Heart left ventricle (tissue), 16 donors: ENCODE data around the gene SORCS2. TPM values are rescaled to one million over a fixed set of nuclear protein-coding genes. Genes with fewer than 3 reads are reported as not detected.

Source experiments
- ATAC-seq, 4 donors: fragments of 200-7000 bp; cut with Tn5 transposase; one replicate each; pipeline ENCODE4 v1.9.1; 2020 to 2022; ENCODE audit warnings: moderate library complexity in 4 of 4, mild to moderate bottlenecking in 3 of 4, moderate number of reproducible peaks in 1 of 4
- DNase-seq, 5 donors: peaks; one replicate each; pipeline ENCODE4 v3.0.0-alpha.2; 2020
- H3K27ac ChIP-seq, 12 donors: fragments of 200-600 bp; sonication (generic) in 4 of 12; one replicate each; pipeline versions ENCODE4 v1.5.0 to v1.8.0; 2016 to 2022; ENCODE audit warnings: mild to moderate bottlenecking in 2 of 12
- H3K27me3 ChIP-seq, 9 donors: fragments of 200-600 bp; sonication (generic) in 2 of 9; one replicate each; pipeline versions ENCODE4 v1.5.1 to v1.8.0; 2016 to 2022; ENCODE audit warnings: mild to moderate bottlenecking in 3 of 9
- H3K36me3 ChIP-seq, 9 donors: fragments of 200-600 bp; sonication (generic) in 2 of 9; one replicate each; pipeline versions ENCODE4 v1.5.0 to v1.8.0; 2018 to 2022; ENCODE audit warnings: mild to moderate bottlenecking in 2 of 9
- H3K4me1 ChIP-seq, 12 donors: fragments of 200-600 bp; sonication (generic) in 4 of 12; one replicate each; pipeline versions ENCODE4 v1.5.0 to v1.8.0; 2016 to 2022; ENCODE audit warnings: mild to moderate bottlenecking in 3 of 12
- H3K4me3 ChIP-seq, 12 donors: fragments of 200-600 bp; sonication (generic) in 4 of 12; one replicate each; pipeline versions ENCODE4 v1.5.0 to v1.8.0; 2017 to 2022; ENCODE audit warnings: mild to moderate bottlenecking in 9 of 12, moderate library complexity in 4 of 12
- H3K9me3 ChIP-seq, 12 donors: fragments of 200-600 bp; sonication (generic) in 4 of 12; one replicate each; pipeline versions ENCODE4 v1.5.0 to v1.8.0; 2016 to 2022; ENCODE audit warnings: mild to moderate bottlenecking in 1 of 12
- CTCF ChIP-seq, 12 donors: fragments of 200-600 bp; sonication (generic) in 4 of 12; IDR thresholded peaks; one replicate each; pipeline versions ENCODE4 v1.5.0 to v1.8.0; 2018 to 2022; ENCODE audit warnings: antibody characterized with exemption in 12 of 12, mild to moderate bottlenecking in 5 of 12
- POLR2A ChIP-seq, 2 donors: fragments of 450-650 bp; IDR thresholded peaks; one replicate each; pipeline ENCODE4 v1.6.1; 2017; ENCODE audit warnings: antibody characterized with exemption in 2 of 2, mild to moderate bottlenecking in 2 of 2, moderate library complexity in 2 of 2
- WGBS, 4 donors: extraction: QIAGEN DNeasy Blood & Tissue Kit in 2 of 4; methylation state at CpG; one replicate each; pipeline versions ENCODE4 v1.1.5 to v1.1.7; 2013 to 2018; 5-methylcytosine and 5-hydroxymethylcytosine counted together
- intact Hi-C, 10 donors: fragments of 100-400 bp; cut with DNase I; formaldehyde crosslinking; loops; one replicate each; pipeline versions ENCODE4 v1.11.1 to v1.14.2; 2022
- polyA plus RNA-seq, 2 donors: library from polyadenylated mRNA; stranded (reverse); fragments of 200-250 nt; gene quantifications; one replicate each; pipeline ENCODE4 v1.2.3, GENCODE V29; 2013
- total RNA-seq, 9 donors: library from RNA; depleted of rRNA in 2 of 9; stranded (reverse); fragments of >200 nt in 2 of 9; fragmentation: NEBNext Ultra II Directional in 3 of 9; extraction: Animal tissue kit (Norgen Biotek cat#: 25700) in 3 of 9; gene quantifications; one replicate each; pipeline versions ENCODE4 v1.1.0 to v1.2.4, GENCODE V29; 2016 to 2023
- donor health status: ischemic (EF 13 %, LVEDD 7.1; RV severe dilation, severe dysfunction).
- donor health status: healthy with polysubstance abuse.
- donor health status: DM: no; HTN: yes; CAD: no.
- donor health status: DM: no; HTN: no; CAD: no.
- donor health status: ischemic (EF 25% LVEDD 6.9; RV normal size, moderate dysfunction).
- donor health status: ischemic (EF 25% LVEDD 5.7; RV mildly dilated, moderate dysfunction).
- donor health status: healthy.
- donor health status: DM: yes; HTN: yes; CAD: no.
- donor health status: ischemic (EF 35%, LVEDD 5.7; RV mildly dilated, moderate dysfunction).
- donor health status: nonischemic (EF 11% LVEDD 7.7; RV severe dilation, severe dysfunction).
- donor health status: DM: yes; HTN: yes; CAD: no.
- donor health status: PGD.
- donor health status: ischemic (EF 29% LVEDD 5.4; RV normal size, mild dysfunction).
- donor health status: nonischemic (EF 23%, LVEDD 6.1; RV moderate dilation, normal function).

The SORCS2 gene
- total and polyA plus RNA-seq, 11 donors: 0.28 to 5.5 (median 2.4) TPM

DNA sequence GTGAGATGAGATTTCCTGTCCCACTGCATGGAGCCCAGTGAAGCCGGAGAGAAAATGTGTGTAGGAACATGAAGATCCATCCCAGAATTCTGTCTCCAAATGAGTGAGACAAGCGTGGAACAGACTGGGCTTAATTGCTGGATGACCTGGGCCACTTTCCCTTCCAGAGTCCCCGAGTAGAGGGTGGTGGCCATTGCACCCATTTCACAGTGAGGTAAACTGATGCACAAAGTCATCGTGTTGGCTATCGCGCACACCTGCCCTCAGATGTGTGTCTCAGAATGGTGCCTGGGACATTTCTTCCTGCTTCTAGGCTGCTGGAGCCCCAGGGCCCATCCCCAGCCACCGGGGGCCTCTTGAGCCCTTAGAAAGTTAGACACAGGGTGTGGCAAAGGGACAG, 285.4 kb downstream of the SORCS2 start:
- no peak for DNase-seq
- WGBS, 4 donors: 86 to 89% (median 88%) methylated on average over 6 to 7 of the region's 7 CpGs

GRCh38 chr4:7478665-7479064, 286.3 kb downstream of the SORCS2 start:
- no peaks in the 10 kb centered on the region for H3K9me3 ChIP-seq
- WGBS, 4 donors: 69 to 83% (median 73%) methylated on average over 11 of the region's 11 CpGs
- no peaks in the 10 kb centered on the region for H3K36me3 ChIP-seq
- H3K27me3 ChIP-seq: no peaks in the 10 kb centered on the region
- H3K4me1 ChIP-seq: no peaks in the 10 kb centered on the region
- TF ChIP-seq POLR2A (IDR thresholded peaks at IDR 0.05): no peak
- TF ChIP-seq CTCF (IDR thresholded peaks at IDR 0.05): no peak
- intact Hi-C loops: no loop called here
- H3K4me3 ChIP-seq: no peak overlapping the region
- ATAC-seq (no peak), DNase-seq (no peak)
- no peak overlapping the region for H3K27ac ChIP-seq

More for the DNA sequence above, 285.4 kb downstream of the SORCS2 start:
- Histone ChIP-seq H3K27me3 (no peaks in the 10 kb centered on the region), H3K4me3 (no peak overlapping the region), H3K4me1 (no peaks in the 10 kb centered on the region), H3K27ac (no peak overlapping the region), H3K36me3 (no peaks in the 10 kb centered on the region), H3K9me3 (no peaks in the 10 kb centered on the region)
- intact Hi-C loops: no loop called here
- no peak for ATAC-seq
- TF ChIP-seq POLR2A (IDR thresholded peaks at IDR 0.05) (no peak), CTCF (IDR thresholded peaks at IDR 0.05) (no peak)

- Histone ChIP-seq H3K9me3 (no peaks in the 10 kb centered on the region), H3K36me3 (no peaks in the 10 kb centered on the region), H3K27ac (no peak overlapping the region), H3K27me3 (no peaks in the 10 kb centered on the region), H3K4me1 (no peaks in the 10 kb centered on the region), H3K4me3 (no peak overlapping the region)
- ATAC-seq (no peak), DNase-seq (no peak)
- TF ChIP-seq POLR2A (IDR thresholded peaks at IDR 0.05) (no peak), CTCF (IDR thresholded peaks at IDR 0.05) (no peak)
- intact Hi-C loops: no loop called here
- 88 to 89% (median 89%) methylated on average over 15 to 16 of the region's 16 CpGs for WGBS, 4 donors
Observed at GRCh38 chr4:7480423-7480822, 288.1 kb downstream of the SORCS2 start.

DNA sequence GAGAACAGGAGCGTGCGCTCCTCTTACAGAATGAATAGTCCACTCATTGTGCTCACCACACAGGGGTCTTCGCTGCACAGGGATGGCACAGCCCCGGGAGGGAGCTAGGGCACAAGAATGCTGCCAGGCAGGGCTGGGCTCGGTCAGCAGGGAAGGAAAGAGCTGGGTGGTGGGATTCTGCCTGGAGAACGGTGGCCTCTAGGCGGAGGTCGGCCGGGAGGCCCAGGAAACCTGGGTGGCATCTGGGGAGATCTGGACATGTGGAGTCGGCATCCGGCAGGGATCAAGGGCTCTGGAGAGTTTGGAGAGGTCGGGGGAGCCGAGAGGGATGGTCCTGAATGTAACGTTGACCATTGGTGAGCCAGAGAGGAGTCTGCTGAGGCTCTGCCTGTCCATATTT, 288.9 kb downstream of the SORCS2 start:
- intact Hi-C loops: no loop called here
- H3K4me1 ChIP-seq: no peaks in the 10 kb centered on the region
- H3K27ac ChIP-seq: no peak overlapping the region
- H3K36me3 ChIP-seq: no peaks in the 10 kb centered on the region
- DNase-seq (no peak), ATAC-seq (no peak)
- no peaks in the 10 kb centered on the region for H3K9me3 ChIP-seq
- H3K4me3 ChIP-seq: no peak overlapping the region
- 77 to 92% (median 86%) methylated on average over 14 of the region's 14 CpGs for WGBS, 4 donors
- TF ChIP-seq POLR2A (IDR thresholded peaks at IDR 0.05) (no peak), CTCF (IDR thresholded peaks at IDR 0.05) (no peak)
- peaks cover 0 to 5% (median 0%) of the 10 kb centered on the region in 9 donors for H3K27me3 ChIP-seq
